Transverse colon (tissue), 4 donors: ENCODE results near the gene DDX1. TPM values are rescaled to one million over a fixed set of nuclear protein-coding genes. Genes with fewer than 3 reads are reported as not detected.

ENCODE experiments used
- DNase-seq: peaks from one replicate; pipeline ENCODE4 v3.0.0-alpha.2; 2019
- H3K27ac ChIP-seq, 4 donors: fragments of 200-600 bp; sonication (generic); 2 replicates each; pipeline ENCODE4 v1.5.1; 2016 to 2018; ENCODE audit warnings: inconsistent platforms in 4 of 4
- H3K27me3 ChIP-seq: fragments of 200-600 bp; sonication (generic); 2 replicates; pipeline ENCODE4 v1.5.1; 2017; ENCODE audit warnings: inconsistent platforms
- H3K36me3 ChIP-seq, 4 donors: fragments of 200-600 bp; sonication (generic); 2 replicates each; pipeline ENCODE4 v1.5.1; 2017 to 2019; ENCODE audit warnings: inconsistent platforms in 4 of 4
- H3K4me1 ChIP-seq, 4 donors: fragments of 200-600 bp; sonication (generic); 2 replicates each; pipeline ENCODE4 v1.5.1; 2017 to 2020; ENCODE audit warnings: inconsistent platforms in 4 of 4
- H3K4me3 ChIP-seq, 4 donors: fragments of 200-600 bp; sonication (generic); 1 replicate in 1 of 4; 2 replicates in 3 of 4; pipeline versions ENCODE4 v1.5.1 to v1.6.1; 2017 to 2019; ENCODE audit warnings: inconsistent platforms in 4 of 4
- H3K9me3 ChIP-seq, 2 donors: fragments of 200-600 bp; sonication (generic); 2 replicates each; pipeline ENCODE4 v1.5.1; 2017 to 2019; ENCODE audit warnings: inconsistent platforms in 2 of 2
- EP300 ChIP-seq: sonication (generic); formaldehyde crosslinking; IDR thresholded peaks from one replicate; pipeline ENCODE4 v1.6.1; 2017; ENCODE audit warnings: antibody characterized with exemption, low read depth
- POLR2A ChIP-seq: fragments of 450-650 bp; IDR thresholded peaks from one replicate; pipeline ENCODE4 v1.6.1; 2016; ENCODE audit warnings: antibody characterized with exemption, mild to moderate bottlenecking, moderate library complexity
- POLR2AphosphoS5 ChIP-seq, 3 donors: sonication (generic); formaldehyde crosslinking; IDR thresholded peaks; one replicate each; pipeline ENCODE4 v1.6.1; 2016; ENCODE audit warnings: antibody characterized with exemption in 3 of 3
- WGBS, 2 donors: methylation state at CpG; one replicate each; pipeline ENCODE4 v1.1.5; 2018; ENCODE audit warnings: low coverage in 1 of 2; 5-methylcytosine and 5-hydroxymethylcytosine counted together
- in situ Hi-C, 4 donors: fragments of 200-750 bp; cut with MboI; loops; one replicate each; pipeline versions ENCODE4 v1.15.0 to v1.15.1; 2017; ENCODE audit warnings: low sequenced_read_pairs in 3 of 4, low pct_ligation_motif_present in 1 of 4, low pct_unique_long_range_greater_than_20kb in 1 of 4
- intact Hi-C: fragments of 100-400 bp; cut with DNase I; formaldehyde crosslinking; loops from one replicate; pipeline ENCODE4 v1.15.1; 2023; ENCODE audit warnings: low total_unique reads
- total RNA-seq, 4 donors: library from RNA; depleted of rRNA; stranded (reverse); fragments of >200 nt; gene quantifications; one replicate each; pipeline ENCODE4 v1.1.0, GENCODE V29; 2016
- TF ChIP-seq, protein P1 (sequence below), 5 experiments: fragments of 200-600 bp in 3 of 5; fragments of 450-650 bp in 2 of 5; sonication (generic) in 3 of 5; IDR thresholded peaks; 1 replicate in 2 of 5; 2 replicates in 3 of 5; pipeline ENCODE4 v1.5.1; 2016 to 2017; ENCODE audit warnings: antibody characterized with exemption in 5 of 5, inconsistent platforms in 3 of 5, mild to moderate bottlenecking in 2 of 5, moderate library complexity in 1 of 5

Gene DDX1
- total RNA-seq, 4 donors from 2014 or later = 18.3 to 61.1 (median 49.9) TPM

DNA sequence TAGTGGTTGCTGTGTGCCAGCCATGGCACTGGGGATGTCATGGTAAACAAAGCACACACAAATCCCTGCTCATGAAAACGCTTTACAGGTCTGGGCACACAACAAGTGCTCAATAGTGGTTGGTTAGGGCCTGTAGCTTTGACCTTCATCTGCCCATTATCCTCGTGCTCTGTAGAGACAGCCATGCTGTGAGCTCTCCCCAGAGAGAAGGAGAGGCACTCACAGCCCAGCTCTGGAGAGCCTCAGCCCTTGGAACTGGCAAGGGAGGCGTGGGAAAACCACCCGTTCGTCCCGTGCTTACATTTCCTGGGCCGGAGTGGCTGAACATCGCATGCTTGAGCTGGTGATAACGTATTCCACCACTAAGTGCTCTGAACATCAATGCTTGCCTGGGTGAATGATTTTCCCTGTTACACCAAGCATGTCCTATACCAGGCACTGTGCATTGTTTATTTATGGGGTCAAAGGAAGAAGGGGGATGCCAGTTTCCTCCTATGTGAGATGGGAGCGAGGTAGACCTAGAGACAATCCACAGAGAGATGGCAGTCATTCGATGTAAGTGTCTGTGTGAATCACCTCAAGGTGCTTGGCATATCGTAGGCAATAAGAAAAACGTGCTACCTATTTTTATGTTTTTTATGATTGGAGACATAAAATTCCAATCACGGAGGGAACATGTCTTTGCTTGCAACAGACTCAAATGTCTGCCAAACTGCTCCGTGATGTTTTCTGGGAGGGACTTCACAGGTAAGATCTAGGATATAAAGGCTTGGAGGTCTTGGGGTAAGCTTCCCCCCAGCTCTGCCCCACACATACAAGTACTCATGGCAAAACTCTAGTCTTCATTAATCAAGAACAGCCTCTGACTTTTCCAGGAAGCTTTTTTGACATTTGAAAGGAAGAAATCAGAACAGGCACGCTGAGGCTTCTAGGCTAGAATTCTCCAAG, 75.5 kb downstream of the DDX1 start:
- DNase-seq = no peak
- TF ChIP-seq POLR2AphosphoS5 (IDR thresholded peaks at IDR 0.05) (no peak), EP300 (no peak), POLR2A (no peak)
- TF ChIP-seq, protein P1, sequence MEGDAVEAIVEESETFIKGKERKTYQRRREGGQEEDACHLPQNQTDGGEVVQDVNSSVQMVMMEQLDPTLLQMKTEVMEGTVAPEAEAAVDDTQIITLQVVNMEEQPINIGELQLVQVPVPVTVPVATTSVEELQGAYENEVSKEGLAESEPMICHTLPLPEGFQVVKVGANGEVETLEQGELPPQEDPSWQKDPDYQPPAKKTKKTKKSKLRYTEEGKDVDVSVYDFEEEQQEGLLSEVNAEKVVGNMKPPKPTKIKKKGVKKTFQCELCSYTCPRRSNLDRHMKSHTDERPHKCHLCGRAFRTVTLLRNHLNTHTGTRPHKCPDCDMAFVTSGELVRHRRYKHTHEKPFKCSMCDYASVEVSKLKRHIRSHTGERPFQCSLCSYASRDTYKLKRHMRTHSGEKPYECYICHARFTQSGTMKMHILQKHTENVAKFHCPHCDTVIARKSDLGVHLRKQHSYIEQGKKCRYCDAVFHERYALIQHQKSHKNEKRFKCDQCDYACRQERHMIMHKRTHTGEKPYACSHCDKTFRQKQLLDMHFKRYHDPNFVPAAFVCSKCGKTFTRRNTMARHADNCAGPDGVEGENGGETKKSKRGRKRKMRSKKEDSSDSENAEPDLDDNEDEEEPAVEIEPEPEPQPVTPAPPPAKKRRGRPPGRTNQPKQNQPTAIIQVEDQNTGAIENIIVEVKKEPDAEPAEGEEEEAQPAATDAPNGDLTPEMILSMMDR (IDR thresholded peaks at IDR 0.05) = no peak
- WGBS, 2 donors = 53 to 68% methylated on average over 8 to 16 of the region's 16 CpGs
- in situ Hi-C loops = loop anchor here in 1 of 4 donors (25.0 kb wide), 1 partner anchor 845 kb away; no protein-coding TSS in a partner anchor
- Histone ChIP-seq H3K27ac (no peak overlapping the region), H3K9me3 (no peaks in the 10 kb centered on the region), H3K27me3 (no peaks in the 10 kb centered on the region), H3K4me1 (peaks cover 0 to 7% (median 0%) of the 10 kb centered on the region in 4 donors), H3K36me3 (no peaks in the 10 kb centered on the region), H3K4me3 (no peak overlapping the region)
- intact Hi-C loops = no loop called here

- in situ Hi-C loops (loop anchor here in 1 of 4 donors (25.0 kb wide), 1 partner anchor 844 kb away; no protein-coding TSS in a partner anchor), intact Hi-C loops (no loop called here)
- no peak overlapping the region for H3K27ac ChIP-seq
- WGBS, 2 donors = 87 to 88% methylated on average over 1 to 4 of the region's 4 CpGs
- no peak for DNase-seq
- peaks cover 0 to 7% (median 0%) of the 10 kb centered on the region in 4 donors for H3K4me1 ChIP-seq
- H3K4me3 ChIP-seq = no peak overlapping the region
- no peaks in the 10 kb centered on the region for H3K27me3 ChIP-seq
- TF ChIP-seq EP300 (no peak), POLR2A (no peak), POLR2AphosphoS5 (IDR thresholded peaks at IDR 0.05) (no peak)
- TF ChIP-seq, protein P1 (IDR thresholded peaks at IDR 0.05) = no peak
- no peaks in the 10 kb centered on the region for H3K9me3 ChIP-seq
- no peaks in the 10 kb centered on the region for H3K36me3 ChIP-seq
Measured at GRCh38 chr2:15667809-15668556, 76.3 kb downstream of the DDX1 start.

DNA sequence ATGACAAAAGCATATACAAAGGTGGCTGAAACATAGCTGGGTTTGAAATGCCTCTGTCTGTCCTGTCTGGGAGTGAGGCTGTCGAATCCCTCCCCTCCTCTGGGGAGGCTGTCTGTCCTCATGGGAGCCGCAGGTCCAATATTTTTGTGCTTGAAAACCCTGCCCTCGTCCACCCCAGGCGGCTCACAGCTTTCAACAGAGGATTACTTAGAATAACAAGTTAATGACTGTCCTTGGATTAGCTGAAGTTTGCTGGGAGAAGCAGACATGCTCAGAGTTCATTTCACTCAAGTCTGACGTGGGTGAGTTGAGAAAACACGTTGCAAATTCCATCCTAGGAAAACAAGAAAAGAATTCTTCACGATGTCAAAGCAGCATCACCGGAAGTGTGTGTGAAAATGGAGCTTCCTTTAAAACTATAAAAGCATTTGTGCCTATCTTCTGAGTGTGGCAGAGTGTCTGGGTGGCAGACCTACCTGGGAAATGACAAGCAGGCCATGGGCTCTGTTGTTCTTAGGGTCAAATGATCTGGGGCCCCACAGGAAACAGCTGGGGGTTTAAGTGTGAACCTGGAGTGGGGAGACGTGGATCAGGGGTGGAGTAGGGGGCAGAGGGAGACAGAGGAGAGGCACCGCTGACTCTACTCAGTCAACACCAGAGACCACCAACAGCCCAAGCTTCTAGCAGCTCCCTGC, 77.1 kb downstream of the DDX1 start:
- intact Hi-C loops = no loop called here
- DNase-seq = no peak
- H3K4me3 ChIP-seq = no peak overlapping the region
- in situ Hi-C loops = loop anchor here in 1 of 4 donors (25.0 kb wide), 1 partner anchor 844 kb away; no protein-coding TSS in a partner anchor
- H3K9me3 ChIP-seq = no peaks in the 10 kb centered on the region
- no peaks in the 10 kb centered on the region for H3K27me3 ChIP-seq
- peaks cover 0 to 7% (median under 1%) of the 10 kb centered on the region in 4 donors for H3K4me1 ChIP-seq
- TF ChIP-seq EP300 = no peak
- TF ChIP-seq POLR2A = no peak
- no peak for TF ChIP-seq POLR2AphosphoS5 (IDR thresholded peaks at IDR 0.05)
- TF ChIP-seq, protein P1 (IDR thresholded peaks at IDR 0.05) = no peak
- WGBS, 2 donors = 56 to 67% methylated on average over 6 to 10 of the region's 10 CpGs
- H3K27ac ChIP-seq = no peak overlapping the region
- no peaks in the 10 kb centered on the region for H3K36me3 ChIP-seq
